Suppressor macrophage treated with lipopolysaccharide for 4 hours (primary cell): ENCODE measurements around the gene ASAP2.

Experiments used
- DNase-seq: peaks from one replicate; pipeline ENCODE4 v3.0.0-alpha.2; 2020

Gene ASAP2

GRCh38 chr2:9279426-9279825, 72.8 kb downstream of the ASAP2 start:
- no peak for DNase-seq

DNA sequence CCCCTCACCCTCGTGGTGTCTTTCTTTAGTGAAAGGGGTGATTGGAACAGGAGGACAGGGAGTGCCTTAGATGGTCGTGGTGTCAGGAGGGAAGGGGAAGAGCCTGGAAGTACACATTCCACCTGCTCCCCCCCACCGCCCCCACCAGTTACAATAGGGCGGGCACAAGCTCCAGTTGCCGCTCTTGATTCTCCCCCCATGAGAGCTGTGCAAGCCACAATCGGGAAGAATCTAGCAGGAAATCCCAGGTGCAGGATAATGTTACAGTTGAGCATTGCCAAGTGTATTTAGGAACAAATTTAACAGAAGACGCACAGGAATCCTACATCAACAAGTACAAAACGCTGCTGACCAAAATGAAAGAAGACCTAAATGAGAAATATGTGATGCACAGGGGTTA, 73.6 kb downstream of the ASAP2 start:
- DNase-seq, result no peak

DNA sequence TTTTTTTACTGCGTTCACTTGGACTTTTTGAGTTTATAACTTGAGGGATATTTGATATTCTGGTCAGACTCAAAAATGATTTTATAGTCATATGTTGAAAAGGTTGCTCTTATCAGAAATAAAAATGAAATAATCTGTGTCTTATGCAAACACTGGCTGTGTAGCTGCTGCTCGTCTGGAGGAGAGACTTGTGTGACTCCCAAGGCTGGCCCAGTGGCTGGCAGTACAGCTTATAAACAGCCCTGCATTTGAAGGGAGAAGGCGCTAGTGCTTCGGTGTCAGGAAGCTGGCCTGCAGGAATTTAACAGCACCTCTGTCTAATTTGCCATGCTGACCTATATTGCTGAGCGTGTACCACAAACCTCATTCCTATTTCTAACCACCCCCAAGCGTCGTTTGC, 74.5 kb downstream of the ASAP2 start:
- no peak for DNase-seq

GRCh38 chr2:9282128-9283112, 75.8 kb downstream of the ASAP2 start:
- no peak for DNase-seq

GRCh38 chr2:9284521-9285297, 78.1 kb downstream of the ASAP2 start:
- DNase-seq, result no peak

- DNase-seq, result peak; percentile 42
Observed at GRCh38 chr2:9285385-9285920, 78.8 kb downstream of the ASAP2 start.

- DNase-seq, result no peak
Observed at GRCh38 chr2:9285921-9286320, 79.3 kb downstream of the ASAP2 start.

- DNase-seq, result no peak
Observed at GRCh38 chr2:9286554-9287399, 80.2 kb downstream of the ASAP2 start.

- DNase-seq, result peak; percentile 29
Observed at GRCh38 chr2:9287400-9288045, 80.9 kb downstream of the ASAP2 start.

- DNase-seq, result peak; percentile 71
Observed at GRCh38 chr2:9288233-9288632, 81.6 kb downstream of the ASAP2 start.

DNA sequence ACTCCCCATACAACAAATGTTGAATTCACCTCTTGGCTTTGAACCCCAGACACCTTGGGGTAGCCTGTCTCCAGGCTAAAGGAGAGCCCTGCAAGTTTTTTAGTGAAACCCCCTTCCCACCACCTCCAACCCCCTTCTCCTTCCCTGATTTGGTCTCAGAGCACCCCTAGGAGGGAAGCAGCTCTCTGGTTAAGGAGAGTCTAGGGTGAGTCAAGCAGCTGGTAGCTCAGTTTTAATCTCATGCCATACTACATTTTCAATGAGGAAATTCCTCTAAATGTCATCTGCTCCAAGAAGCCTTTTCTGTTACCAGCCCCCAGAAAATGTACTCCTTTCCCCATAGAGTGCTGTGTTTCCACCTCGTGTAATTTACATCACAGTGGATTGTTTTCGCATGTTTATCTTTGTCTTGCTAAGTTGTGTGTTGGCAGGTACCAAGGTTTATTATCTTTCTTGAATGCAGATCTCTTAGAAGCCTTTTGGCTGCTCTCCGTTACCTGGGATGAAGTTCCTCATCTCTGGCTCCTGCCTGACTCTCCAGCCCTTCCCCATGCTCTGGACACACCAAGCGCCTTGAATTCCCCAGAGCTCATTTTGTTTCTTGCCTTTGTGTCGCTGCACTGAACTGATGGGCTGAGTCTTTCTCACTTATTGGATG, 82.2 kb downstream of the ASAP2 start:
- peak; percentile 37 for DNase-seq

- DNase-seq, result no peak
Observed at GRCh38 chr2:9291331-9291730, 84.7 kb downstream of the ASAP2 start.

- no peak for DNase-seq
Observed at GRCh38 chr2:9291866-9292265, 85.3 kb downstream of the ASAP2 start.

- DNase-seq, result no peak
Observed at GRCh38 chr2:9292426-9292825, 85.8 kb downstream of the ASAP2 start.

- no peak for DNase-seq
Observed at GRCh38 chr2:9294764-9295163, 88.2 kb downstream of the ASAP2 start.

DNA sequence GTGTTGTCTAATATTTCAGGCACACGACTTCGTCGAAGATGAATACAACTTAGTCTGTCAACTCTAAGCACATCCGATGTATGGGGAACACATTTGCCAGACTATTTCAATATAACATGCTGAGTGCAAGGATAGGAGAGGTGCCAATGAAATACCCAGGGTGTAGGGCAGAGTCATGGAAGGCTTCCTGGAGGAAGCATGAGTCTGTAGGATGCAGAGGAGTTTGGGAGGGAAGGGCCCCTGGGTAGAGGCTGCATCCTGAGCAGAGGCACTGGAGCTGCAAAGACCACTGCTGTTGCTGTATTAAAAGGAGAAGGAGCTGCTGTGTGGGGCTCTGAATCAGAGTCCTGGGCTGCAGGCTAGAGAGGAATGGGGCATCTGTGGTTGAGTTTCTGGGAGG, 89.9 kb downstream of the ASAP2 start:
- DNase-seq, result no peak

DNA sequence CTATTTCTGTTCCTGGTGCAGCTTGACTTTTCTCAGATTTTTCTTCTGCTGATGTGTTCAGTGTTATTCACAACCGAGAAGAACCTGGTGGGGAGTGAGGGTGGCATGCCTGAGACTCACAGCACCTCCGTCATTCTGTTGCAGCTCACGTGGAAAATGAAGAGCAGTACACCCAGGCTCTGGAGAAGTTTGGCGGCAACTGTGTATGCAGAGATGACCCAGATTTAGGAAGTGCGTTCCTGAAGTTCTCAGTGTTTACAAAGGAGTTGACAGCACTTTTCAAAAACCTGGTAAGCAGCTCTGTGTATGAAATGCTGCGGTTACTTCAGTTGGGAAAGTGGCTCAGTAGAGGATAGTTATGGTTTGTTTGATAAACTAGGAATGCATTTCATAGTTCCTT, 90.5 kb downstream of the ASAP2 start:
- no peak for DNase-seq

GRCh38 chr2:9297807-9298206, 91.2 kb downstream of the ASAP2 start:
- no peak for DNase-seq

GRCh38 chr2:9298583-9298982, 92.0 kb downstream of the ASAP2 start:
- no peak for DNase-seq

DNA sequence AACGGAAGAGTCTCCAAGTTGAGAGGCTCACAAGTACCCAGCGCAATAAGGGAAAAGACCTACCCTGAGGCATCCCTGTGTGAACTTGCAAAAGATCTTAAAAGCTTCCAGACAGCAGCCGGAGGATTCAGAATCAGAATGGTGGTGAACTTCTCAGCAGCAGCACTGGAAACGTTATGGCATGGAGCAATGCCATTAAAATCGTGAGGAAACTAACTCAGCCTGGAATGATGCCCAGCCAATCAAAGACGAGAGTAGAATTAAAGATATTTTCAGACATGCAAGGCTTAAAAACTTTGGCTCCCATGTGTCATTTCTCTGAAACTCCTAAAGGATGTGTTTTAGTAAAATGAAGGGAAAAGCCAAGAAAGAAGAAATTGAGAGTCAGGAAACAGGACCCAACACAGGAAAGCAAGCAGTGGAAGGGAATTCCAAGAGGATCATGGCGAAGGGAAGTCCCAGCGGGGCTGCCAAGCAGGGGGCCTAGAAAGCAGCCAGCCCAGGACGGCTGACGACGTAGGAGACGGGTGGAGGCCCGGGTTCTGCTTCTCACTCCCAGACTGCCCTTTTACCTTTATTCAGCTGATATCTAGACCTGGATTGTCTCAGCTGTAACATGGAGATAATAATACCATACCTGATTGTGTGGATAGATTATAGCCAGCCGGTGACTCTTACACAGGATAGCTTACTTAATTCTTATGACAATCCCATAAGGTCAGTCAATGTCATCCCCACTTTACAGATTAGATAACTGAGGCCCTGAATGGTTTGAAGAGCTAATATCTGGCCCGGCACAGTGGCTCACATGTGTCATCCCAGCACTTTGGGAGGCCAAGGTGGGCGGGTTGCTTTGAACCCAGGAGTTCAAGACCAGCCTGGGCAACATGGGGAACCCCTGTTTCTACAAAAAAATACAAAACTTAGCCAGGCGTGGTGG, 92.8 kb downstream of the ASAP2 start:
- no peak for DNase-seq
